A549 treated with AZD9567 at 1 μM for 4 hours (cell line): ENCODE measurements around the gene NID2. TPM values are rescaled to one million over a fixed set of nuclear protein-coding genes. Genes with fewer than 3 reads are reported as not detected.

ENCODE experiments used
- total RNA-seq: library from RNA; stranded (reverse); fragments of 200-300 nt; extraction: Qiagen RNA extraction; gene quantifications from 5 replicates; pipeline ENCODE4 v1.2.3, GENCODE V29; 2022; ENCODE audit not compliant: insufficient read depth

Gene NID2, protein sequence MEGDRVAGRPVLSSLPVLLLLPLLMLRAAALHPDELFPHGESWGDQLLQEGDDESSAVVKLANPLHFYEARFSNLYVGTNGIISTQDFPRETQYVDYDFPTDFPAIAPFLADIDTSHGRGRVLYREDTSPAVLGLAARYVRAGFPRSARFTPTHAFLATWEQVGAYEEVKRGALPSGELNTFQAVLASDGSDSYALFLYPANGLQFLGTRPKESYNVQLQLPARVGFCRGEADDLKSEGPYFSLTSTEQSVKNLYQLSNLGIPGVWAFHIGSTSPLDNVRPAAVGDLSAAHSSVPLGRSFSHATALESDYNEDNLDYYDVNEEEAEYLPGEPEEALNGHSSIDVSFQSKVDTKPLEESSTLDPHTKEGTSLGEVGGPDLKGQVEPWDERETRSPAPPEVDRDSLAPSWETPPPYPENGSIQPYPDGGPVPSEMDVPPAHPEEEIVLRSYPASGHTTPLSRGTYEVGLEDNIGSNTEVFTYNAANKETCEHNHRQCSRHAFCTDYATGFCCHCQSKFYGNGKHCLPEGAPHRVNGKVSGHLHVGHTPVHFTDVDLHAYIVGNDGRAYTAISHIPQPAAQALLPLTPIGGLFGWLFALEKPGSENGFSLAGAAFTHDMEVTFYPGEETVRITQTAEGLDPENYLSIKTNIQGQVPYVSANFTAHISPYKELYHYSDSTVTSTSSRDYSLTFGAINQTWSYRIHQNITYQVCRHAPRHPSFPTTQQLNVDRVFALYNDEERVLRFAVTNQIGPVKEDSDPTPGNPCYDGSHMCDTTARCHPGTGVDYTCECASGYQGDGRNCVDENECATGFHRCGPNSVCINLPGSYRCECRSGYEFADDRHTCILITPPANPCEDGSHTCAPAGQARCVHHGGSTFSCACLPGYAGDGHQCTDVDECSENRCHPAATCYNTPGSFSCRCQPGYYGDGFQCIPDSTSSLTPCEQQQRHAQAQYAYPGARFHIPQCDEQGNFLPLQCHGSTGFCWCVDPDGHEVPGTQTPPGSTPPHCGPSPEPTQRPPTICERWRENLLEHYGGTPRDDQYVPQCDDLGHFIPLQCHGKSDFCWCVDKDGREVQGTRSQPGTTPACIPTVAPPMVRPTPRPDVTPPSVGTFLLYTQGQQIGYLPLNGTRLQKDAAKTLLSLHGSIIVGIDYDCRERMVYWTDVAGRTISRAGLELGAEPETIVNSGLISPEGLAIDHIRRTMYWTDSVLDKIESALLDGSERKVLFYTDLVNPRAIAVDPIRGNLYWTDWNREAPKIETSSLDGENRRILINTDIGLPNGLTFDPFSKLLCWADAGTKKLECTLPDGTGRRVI (N-terminal part only)
- total RNA-seq = 21.3 to 42.7 TPM (median 24.1 TPM) in 5 replicates

DNA sequence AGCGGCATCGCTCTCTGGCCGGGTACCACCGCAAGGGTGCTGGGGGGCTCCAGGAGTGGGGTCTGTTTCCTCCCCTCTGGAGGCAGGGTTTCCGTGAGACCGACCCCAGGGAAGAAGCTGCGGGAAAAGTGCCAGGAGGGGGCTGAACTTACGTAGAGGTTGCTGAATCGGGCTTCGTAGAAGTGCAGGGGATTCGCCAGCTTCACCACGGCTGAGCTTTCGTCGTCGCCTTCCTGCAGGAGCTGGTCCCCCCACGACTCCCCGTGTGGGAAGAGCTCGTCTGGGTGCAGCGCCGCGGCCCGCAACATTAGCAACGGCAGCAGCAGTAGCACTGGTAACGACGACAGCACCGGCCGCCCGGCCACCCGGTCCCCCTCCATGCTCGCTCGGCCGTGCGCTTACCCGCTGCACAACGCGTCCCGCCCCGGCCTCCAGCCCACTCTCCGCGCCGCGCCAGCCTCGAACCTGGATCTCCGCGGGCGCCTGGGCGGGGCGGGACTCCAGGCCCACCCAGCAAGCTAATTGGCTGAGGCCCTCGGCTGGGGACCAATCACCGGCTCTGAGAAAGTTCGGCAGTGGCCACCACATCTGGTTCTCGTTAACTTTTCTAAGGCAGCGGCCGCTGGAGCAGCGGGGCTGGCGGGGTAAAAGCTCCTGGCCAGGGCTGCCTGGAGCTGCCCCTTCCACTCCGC is at the start of gene NID2:
Gene NID2 (minus strand): TSS at position 445 of the 692 bp plus-strand sequence. CDS start 65 bp downstream, at position 380.

DNA sequence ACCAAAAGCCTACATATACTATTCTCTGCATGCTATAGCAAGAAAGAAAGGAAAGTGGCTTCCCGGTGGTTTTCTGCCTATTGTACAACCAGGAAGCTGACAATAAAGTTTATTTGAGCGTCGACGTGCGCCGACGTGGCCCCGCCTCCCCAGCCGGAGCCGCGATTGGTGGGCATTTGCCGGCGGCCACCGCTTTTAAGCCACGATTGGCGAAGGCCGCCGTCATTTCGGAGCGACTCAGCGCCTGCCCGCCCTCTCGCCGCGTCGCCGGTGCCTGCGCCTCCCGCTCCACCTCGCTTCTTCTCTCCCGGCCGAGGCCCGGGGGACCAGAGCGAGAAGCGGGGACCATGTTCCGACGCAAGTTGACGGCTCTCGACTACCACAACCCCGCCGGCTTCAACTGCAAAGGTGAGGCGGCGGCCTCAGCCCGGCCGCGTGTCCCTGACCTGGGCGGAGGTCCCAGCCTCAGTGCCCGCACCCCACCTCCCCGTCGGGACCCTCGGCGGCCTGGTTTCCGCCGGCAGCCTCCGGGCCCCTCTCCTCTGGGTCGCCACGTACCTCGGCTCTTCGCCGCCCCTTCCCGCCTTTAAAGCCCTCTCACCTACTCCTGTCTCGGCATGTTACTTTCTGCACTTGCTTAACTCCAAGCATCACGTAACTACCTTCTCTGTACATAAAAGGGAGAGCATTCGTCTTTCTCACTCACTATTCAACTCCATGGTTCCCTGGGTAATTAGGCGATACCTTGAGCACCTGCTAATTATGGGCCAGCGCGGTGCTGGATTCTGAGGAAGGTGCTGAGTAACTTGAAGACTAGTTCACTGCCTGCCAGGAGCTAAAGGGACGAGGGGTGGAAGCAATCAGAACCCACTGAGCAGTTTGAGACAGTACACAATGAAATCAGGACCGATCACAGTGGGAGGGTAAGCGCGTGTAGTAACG is 79.3 kb downstream of the NID2 start, which contains the start of gene RTRAF:
Gene RTRAF (plus strand): TSS at position 254 of the 942 bp plus-strand sequence. CDS start 94 bp downstream, at position 348.

Other genes with a start within 250 kb of the NID2 start
- 2.0 to 7.2 TPM (median 2.8 TPM) in 5 replicates for gene GNG2, start 208.4 kb downstream of the NID2 start, total RNA-seq
- 246 to 298 TPM (median 254 TPM) in 5 replicates for gene RTRAF, start 79.5 kb downstream of the NID2 start, total RNA-seq
- gene PTGDR, start 198.6 kb upstream of the NID2 start, total RNA-seq = not detected in 5 replicates
- 2.2 to 3.0 TPM (median 2.6 TPM) in 5 replicates for gene PTGER2, start 245.3 kb upstream of the NID2 start, total RNA-seq